CD4-positive, alpha-beta T cell treated with Interleukin-4 for 4 hours (primary cell): ENCODE data around the gene GLE1.
"Not testable (repeated sequence)": the region's sequence is repeated elsewhere in the genome, so short reads cannot be mapped to it uniquely, and the experiment has no call there.

Source experiments
- DNase-seq: peaks from one replicate; pipeline ENCODE4 v3.0.0-alpha.2; 2020

GLE1 gene

DNA sequence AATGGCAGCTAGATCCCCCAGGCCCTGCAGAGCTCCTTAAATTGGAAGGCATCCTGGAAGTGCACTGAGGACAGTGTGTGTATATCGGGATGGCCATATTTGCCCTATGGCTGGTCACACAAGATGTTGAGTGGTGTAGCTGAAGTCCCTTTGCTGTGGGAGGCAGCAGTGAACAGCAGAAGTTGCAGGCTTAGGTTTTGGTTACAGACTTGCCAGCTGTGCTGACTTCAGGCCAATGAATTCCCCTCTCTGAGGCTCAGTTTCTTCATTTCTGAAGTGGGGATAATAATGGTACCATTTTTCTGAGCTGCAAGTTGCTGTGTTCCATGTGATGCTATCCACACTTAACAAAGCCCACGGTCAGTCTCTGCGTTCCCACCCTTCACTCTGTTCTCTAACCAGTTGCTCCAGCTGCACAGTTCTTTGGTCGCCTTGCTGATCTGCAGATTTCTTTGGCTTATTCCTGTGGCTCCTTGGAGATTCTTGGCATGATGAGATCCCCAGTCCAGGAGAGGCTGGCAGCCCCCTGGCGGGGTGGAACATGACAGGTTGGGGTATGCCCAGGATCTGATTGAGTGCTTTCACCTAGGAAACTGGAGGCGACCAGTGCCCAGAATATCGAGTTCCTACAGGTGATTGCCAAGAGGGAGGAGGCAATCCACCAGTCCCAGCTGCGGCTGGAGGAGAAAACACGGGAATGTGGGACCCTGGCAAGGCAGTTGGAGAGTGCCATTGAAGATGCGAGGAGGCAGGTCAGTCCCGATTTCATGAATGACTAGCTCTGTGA is 6.5 kb upstream of the GLE1 start:
- no peak for DNase-seq

DNA sequence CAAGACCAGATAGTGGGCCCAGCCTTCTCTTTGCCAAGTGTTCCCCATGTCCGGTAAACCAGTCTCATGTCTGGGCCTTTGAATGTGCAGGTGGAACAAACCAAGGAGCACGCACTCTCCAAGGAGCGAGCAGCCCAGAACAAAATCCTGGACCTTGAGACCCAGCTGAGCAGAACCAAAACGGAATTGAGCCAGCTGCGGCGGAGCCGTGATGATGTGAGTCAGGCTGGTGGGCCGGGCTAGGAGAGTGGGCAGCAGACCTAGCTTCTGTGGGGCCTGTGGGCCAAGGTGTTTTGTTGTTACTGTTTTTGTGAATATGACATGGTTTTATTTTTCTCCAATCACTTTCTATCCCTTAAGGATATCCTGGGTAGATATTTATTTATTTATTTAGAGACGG is 5.6 kb upstream of the GLE1 start:
- DNase-seq = no peak

DNA sequence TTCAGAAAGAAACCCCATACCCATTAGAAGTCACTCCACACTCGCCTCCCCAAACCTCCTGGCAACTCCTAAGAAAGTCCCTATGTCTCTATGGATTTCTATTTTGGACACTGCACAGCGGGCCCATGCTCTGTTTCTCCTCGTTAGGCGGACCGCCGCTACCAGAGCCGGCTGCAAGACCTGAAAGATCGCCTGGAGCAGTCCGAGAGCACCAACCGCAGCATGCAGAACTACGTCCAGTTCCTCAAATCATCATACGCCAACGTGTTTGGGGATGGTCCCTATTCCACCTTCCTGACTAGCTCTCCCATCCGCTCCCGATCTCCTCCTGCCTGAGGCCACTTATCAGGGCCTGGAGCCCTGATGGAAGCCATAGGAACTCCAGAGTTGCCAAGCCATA is 4.6 kb upstream of the GLE1 start:
- DNase-seq = no peak

DNA sequence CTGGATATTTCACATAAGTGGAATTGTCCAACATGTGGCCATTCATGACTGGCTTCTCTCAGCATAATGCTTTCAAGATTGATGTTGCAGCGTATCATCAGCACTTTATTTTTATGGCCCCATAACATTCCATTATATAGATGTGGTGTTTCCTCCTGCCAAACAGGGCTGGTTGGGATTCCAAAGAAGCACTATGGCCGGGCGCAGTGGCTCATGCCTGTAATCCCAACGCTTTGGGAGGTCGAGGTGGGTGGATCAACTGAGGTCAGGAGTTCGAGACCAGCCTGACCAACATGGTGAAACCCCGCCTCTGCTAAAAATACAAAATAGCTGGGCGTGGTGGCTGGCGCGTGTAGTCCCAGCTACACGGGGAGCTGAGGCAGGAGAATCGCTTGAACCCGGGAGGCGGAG is 1.1 kb upstream of the GLE1 start:
- not testable (repeated sequence) for DNase-seq

DNA sequence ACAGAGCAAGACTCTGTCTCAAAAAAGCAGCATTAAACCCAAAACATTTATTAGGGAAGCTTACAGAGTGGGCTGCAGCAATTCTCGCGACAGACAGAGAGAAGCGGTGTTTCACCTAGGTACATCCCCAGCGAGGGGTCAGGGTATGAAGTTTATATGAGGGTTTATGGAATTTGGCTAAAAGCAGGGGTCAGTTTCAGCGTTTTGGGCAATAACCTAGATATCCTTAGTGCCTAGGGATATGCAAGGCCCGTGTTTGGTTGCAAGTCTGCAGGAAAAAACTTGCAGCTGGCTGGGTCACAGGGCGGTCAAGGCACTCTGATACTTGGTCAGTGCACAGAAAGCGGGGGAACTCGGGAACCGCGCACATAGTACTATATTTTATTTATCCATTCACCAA is 649 bp upstream of the GLE1 start:
- DNase-seq = no peak

DNA sequence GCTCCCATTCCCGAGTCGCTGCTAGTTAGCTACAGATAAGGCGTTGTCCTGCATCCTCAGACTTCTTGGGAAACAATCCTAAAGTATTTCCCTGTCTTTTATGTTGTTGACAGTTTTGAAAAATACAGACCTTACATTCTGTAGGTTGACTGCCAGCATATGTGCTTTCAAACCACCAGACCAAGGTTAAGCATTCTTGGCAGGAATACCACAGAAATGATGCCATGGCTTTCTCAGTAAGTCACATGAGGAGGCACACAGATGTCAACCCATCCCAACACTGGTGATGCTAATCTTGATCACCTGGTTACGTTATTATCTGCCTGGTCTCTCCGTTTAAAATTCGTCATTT is 871 bp downstream of the GLE1 start:
- peak; percentile 2 for DNase-seq

DNA sequence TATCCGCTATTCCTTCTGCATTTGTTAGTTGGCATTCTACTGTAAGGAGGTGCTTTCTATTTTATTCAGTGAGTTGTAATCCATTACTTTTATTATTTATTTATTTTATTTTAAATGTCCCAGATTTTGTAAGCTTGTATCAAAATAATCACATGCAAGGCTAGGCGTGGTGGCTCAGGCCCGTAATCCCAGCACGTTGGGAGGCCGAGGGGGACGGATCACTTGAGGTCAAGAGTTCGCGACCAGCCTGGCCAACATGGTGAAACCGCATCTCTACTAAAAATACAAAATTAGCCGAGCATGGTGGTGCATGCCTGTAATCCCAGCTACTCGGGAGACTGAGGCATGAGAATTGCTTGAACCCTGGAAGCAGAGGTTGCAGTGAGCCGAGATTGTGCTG is 1.4 kb downstream of the GLE1 start:
- not testable (repeated sequence) for DNase-seq

DNA sequence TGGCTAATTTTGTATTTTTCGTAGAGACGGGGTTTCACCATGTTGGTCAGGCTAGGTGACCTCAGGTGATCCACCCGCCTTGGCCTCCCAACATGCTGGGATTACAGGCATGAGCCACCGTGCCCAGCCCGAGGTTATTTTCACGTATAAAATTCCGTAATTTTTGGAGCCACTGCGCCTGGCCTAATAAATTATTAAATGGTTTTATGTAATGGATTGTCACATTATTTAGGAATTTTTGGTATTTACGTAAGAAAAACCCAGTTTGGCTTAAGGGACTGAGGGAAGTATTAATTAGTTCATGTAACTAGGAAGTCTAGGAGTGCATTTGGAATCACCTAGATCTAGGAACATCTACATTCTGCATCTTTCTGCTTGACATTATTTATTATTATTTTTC is 8.3 kb downstream of the GLE1 start:
- DNase-seq = no peak

DNA sequence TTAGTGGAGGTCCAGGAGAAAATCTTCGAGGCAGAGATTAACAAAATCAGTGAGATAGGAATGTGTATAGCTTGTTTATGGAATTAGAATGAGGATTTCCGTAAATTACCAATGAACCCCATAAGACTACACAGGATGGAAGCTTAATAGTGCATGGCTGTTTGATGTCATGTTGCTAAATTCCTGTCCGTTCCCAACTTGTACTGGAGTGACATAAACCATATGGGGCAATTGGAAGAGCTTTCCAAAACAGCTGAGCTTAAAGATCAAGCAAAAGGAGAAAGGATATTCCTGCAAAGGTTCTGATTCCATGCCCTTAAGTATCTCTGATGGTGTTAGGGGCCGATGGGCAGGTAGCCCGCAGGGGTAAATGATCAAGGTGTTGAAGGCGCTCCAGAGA is 17.4 kb downstream of the GLE1 start:
- no peak for DNase-seq

DNA sequence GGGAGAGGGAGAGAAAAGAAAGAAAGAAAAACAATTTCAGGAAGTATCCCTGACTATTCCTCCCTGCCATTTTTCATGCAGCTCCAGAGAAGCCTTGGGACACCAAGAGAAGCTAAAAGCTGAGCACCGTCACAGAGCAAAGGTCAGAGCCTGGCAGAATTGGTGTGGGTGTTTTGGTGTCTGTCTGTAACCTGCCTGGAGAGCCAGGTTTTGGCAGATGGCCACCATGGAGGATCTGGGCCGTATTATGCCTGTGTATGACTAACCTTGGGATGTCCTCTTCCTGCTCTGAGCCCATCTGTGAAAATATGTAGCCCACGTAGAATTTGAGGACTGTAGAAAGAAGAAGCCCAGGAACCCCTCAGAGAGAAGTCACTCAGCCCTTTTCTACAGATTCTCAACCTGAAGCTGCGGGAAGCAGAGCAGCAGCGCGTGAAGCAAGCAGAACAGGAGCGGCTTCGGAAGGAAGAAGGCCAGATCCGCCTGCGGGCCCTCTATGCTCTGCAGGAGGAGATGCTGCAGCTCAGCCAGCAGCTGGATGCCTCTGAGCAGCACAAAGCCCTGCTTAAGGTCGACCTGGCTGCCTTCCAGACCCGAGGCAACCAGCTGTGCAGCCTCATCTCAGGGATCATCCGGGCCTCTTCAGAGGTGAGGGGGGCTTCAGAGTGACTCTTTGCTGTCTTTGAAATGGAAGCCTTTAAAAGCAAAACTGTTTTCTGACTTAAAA is 18.8 kb downstream of the GLE1 start:
- DNase-seq = no peak

DNA sequence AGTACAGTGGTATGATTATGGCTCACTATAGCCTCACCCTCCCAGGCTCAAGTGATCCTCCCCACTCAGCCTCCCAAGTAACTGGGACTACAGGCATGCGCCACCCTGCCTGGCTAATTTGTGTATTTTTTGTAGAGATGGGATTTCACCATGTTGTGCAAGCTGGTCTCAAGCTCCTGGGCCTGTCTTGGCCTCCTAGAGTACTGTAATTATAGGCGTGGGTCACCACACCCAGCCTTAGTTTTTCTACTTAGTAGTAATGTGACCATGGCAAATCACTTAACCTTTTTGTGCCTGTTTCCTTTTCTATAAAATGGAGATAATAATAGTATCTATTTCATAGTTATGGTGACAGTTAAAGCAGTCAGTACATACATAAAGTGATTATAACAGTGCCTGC is 22.2 kb downstream of the GLE1 start:
- DNase-seq = no peak

DNA sequence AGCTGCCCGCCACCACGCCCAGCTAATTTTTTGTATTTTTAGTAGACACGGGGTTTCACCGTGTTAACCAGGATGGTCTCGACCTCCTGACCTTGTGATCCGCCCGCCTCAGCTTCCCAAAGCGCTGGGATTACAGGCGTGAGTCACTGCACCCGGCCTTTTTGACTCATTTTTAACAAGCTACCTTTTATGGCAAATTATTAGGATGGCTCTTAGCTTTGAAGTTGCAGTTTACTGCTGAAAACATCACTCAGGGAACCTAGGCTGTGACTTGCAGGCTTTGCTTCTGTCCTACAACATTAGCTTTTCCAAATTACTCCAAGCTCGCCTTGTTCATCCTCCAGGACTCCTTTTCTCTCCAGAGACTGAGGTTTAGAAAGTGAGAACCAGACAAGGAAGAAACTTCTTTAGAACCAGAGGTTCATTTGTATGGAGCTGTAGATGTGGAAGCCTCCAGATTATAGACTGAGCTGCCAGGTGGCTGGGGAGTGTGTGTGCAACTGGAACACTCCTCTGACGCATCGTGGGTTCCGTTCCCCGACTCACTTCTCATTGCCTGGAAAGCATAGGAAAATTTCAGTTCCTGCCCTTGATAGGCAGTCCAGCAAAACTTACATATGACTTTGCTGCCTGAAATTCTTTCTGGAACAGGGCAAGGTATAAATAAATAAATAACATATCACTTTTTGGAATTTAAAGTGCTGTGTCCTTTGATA is 24.1 kb downstream of the GLE1 start:
- DNase-seq = no peak

DNA sequence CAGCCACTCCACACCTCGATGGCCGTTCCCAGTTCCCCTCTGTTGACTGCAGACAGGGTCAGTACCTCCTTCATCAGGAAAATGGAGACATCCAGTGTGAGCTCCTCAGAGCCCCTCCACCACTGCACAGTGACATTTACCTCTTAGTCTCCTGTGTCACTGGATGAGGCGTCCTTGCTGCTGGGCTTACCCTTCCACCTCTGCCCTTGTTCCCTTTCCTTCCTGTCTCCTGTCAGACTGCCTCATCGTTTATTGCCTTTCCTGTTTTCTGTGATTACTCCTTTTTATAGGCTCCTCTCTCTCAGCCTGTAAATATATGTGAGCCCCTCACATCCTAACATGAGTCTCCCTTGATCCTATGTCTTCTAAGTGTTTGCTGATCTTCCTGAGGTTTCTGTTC is 24.7 kb downstream of the GLE1 start:
- DNase-seq = no peak

DNA sequence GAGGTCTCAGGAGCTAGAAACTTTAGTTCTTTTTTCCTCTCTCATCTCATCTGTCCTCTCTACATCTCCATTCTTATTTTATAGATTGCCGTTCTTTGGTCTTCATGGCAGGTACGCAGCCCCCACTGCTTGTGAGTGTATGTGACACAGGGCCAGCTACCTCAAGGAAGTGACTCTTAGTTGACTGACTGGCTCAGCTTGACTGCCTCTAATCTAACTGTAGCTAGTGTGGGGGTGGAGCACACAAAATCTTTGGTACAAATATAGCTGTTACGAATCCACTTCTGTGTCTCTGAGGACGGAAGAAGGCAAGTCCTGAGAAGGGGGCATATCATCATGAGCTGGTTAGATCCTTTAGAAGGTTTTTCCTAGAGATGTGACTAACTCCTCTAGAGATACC is 28.1 kb downstream of the GLE1 start:
- no peak for DNase-seq

DNA sequence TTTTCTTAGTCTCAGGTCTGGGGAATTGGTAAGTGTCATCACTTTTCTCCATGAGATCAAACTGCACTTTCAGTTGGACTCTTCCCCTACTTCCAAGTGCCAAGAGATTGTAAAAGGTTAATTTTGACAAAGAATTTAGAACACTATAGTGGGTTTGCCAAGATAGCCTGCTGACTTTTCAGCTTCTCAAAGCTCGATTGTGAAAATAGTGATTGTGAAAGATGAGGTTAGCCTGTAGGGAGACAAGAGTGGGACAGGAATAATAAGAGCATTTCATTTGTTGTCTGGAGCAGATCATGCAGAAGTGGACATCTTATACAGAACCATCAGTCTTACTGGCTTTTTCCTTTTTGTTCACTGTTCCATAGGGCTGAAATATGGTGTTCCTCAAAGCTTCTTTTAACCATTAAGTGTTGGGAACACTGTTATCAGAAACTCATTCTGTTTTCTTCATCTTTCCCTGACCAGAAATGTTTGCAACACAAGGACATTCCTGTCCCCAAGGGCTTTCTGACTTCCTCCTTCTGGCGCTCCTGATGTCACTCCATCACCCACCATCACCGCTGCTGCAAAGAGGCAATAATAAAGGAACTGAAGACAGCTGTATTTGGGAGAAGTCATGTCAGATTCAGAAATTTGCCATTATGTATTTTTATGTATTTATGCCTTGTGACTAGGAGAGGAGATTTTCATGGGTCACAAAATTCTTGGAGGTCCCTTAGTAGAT is 36.3 kb downstream of the GLE1 start:
- DNase-seq = no peak

DNA sequence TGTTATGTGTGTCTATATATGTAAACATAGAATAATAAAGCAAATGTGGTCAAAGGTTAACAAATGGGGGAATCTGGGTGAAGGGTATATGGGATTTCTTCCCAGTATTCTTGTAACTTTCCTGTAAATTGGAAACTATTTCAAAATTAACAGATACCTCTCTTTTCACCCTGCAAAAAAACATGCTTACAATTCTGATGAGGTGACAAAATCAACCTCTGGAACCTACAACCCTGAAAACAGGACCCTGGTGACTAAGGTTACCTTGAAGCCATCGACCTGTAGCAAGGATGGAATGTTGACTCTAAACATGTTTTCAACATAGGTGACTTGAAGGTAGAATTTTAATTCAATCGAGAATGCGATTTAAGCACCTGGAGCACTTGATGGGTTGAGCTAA is 42.0 kb downstream of the GLE1 start:
- DNase-seq = no peak

DNA sequence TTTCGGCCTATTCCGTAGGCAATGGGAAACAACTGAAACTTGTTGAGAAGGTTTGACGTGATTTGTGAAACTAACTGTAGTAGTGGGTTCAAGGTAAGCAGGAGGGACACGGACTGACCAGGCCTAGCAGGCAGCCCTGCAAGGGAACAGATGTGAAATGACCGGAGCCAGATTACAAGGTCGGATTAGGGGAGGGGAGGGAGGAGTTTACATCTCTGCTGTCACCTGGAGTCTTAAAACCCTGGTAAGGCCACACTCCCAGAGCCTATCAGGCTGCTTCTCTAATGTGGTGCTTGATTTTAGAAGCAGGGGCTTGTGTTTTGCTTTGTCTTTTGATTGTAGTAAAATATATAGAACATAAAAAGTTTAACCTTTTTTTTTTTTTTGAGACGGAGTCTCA is 44.4 kb downstream of the GLE1 start:
- DNase-seq = no peak

DNA sequence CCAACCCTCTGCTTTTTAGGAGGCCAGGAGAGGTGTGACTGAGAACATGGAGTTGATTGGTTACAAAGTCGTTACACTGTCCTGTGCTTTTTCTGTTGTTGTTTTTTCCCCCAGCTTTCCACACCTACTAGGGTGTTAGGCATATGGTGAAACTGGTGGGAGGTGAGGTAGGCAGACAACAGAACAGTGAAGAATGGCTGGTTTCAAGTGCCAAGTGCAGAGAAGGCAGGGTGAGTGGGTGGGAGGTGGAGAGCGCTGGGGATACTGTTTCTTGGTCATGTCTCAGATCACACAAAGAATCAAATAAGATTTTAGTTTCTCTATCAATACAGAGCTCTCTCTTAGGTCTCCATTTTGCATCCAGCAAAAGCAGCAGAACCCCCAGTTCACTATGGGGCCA is 45.7 kb downstream of the GLE1 start:
- DNase-seq = peak; percentile 25

DNA sequence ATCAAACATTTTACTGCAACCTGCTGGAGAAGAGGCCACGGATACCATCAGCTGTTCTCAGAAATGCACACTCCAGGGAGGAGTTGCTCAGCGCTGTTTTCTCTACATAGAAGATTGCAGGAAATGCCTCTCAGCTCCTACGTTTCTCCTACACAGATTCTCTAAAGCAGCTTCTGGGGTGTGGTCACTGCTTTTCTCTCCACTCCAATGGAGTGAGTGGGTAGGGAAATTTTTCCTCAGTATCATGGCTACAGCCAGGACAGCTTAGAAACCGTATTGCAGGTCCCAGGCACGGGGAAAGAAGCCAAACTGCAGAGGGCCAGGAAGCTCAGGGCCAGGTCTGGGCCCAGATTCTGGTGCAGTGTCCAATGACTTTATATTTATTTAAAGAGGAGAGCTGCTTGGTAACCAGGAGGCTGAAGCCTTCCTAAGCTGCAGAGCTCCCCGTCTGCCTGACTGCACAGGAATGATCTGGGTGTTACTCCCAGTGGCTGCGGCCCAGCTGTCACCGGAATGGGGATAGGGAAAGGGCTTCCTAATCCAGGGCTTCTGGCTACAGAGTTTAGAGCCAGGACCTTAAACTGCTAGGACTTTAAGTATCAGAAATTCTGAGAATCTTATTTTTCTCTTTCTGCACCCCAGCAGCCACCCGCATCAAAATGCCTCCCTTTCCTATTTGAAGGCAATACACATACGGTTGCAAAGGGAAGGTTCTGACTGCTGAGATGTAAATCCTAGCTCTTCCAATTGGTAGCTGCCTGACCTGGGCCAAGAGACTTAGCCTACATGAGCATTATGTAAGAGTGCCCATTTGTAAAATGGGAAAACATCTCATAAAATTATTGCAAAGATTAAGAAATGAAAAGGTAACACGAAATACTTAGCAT is 46.5 kb downstream of the GLE1 start:
- no peak for DNase-seq

DNA sequence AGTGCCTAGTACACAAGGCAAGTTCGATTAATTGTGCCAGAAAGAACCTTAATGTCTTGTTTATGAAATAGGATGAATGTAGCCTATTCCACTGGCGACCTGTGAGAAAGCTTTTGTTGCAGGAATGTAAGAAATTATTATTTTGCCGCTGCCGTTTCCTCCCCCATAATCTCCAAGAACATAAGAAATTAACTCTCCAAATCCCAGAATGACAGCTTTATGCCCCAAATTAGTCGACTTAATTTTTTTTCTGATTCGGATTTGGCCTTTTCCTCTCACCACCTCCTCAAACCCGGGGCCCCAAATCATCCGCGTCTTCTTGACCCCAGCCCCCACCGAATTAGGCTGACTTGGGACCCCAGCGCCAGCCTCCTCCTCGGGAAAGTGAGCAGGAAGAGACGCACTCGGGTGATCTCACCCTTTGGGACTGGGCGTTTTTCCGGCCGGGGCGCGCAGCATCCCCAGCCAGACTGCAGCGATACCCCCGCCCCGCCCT is 47.2 kb downstream of the GLE1 start:
- DNase-seq = no peak

DNA sequence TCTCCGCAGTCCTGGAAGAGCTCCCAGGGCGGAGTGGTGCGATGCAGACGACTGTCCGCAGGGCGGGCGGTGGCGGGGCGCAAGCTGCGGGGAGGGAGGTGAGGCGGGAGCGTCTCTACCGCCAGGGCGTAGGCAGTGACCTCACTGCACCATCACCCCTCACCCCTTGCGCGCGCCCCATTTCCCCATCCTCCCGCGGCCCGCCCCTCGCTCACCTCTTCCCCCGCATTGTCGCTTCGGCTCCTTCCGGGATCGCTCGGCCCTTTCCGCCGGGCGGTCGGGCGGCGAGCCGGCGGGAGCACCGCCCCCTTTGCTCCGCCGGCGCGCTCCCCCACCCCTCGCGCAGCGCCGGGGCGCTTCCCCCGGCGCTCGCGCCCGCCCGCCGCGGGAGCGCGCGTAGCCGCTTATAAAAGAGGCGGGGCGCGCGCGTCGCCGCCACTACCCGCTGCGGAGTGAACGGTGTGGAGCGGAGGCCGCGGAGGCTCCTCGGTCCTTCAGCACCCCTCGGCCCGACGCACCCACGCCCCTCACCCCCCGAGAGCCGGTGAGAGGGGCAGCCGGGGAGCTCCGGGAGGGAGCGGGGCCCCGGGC is 47.7 kb downstream of the GLE1 start, which contains the start of gene SPTAN1:
Gene SPTAN1, plus strand, starts transcription at position 435 of the 591 bp plus-strand sequence. CDS start 14,154 bp downstream, outside the sequence.
- peak; percentile 94 for DNase-seq
